NCI-H345 treated with DMSO at 0.1 percent for 48 hours (cell line): Measurements from ENCODE around the gene EXD2.
"Not testable (repeated sequence)": the region's sequence is repeated elsewhere in the genome, so short reads cannot be mapped to it uniquely, and the experiment has no call there.

Experiments used
- DNase-seq: peaks from one replicate; lab custom pipeline; 2025; ENCODE audit not compliant: unreplicated experiment; lab: John Stamatoyannopoulos, UW

The EXD2 gene

GRCh38 chr14:69275331-69275730 lies 84.0 kb downstream of the EXD2 start:
- no peak for DNase-seq

GRCh38 chr14:69277356-69277755 lies 86.1 kb downstream of the EXD2 start:
- DNase-seq, result not testable (repeated sequence)

- DNase-seq, result no peak
Observed at GRCh38 chr14:69280746-69281291, 89.5 kb downstream of the EXD2 start.

GRCh38 chr14:69281450-69282169 lies 90.3 kb downstream of the EXD2 start:
- no peak for DNase-seq

- no peak for DNase-seq
Observed at GRCh38 chr14:69282448-69282847, 91.2 kb downstream of the EXD2 start.

GRCh38 chr14:69284170-69284569 lies 92.9 kb downstream of the EXD2 start:
- DNase-seq, result no peak

GRCh38 chr14:69285661-69286255 lies 94.5 kb downstream of the EXD2 start:
- DNase-seq, result no peak

GRCh38 chr14:69287098-69288010 lies 96.1 kb downstream of the EXD2 start:
- no peak for DNase-seq

GRCh38 chr14:69288011-69288771 lies 96.9 kb downstream of the EXD2 start:
- DNase-seq, result no peak

- no peak for DNase-seq
Observed at GRCh38 chr14:69288956-69289705, 97.8 kb downstream of the EXD2 start.

- DNase-seq, result no peak
Observed at GRCh38 chr14:69289811-69290520, 98.7 kb downstream of the EXD2 start.

GRCh38 chr14:69290881-69291280 lies 99.6 kb downstream of the EXD2 start:
- DNase-seq, result not testable (repeated sequence)

GRCh38 chr14:69291396-69291795 lies 100.1 kb downstream of the EXD2 start:
- no peak for DNase-seq

- no peak for DNase-seq
Observed at GRCh38 chr14:69291891-69292561, 100.7 kb downstream of the EXD2 start.
